HG02870 (cell line): ENCODE data around the gene TAPT1.
"Not testable (repeated sequence)": the region's sequence is repeated elsewhere in the genome, so short reads cannot be mapped to it uniquely, and the experiment has no call there.

Experiments used
- ATAC-seq: cut with Tn5 transposase; IDR thresholded peaks from one replicate; pipeline ENCODE4 v1.9.1; 2021; ENCODE audit warnings: mild to moderate bottlenecking, moderate library complexity; ENCODE audit not compliant: unreplicated experiment

TAPT1 gene

GRCh38 chr4:16187455-16187854, 38.8 kb downstream of the TAPT1 start:
- ATAC-seq = no peak

GRCh38 chr4:16186986-16187385, 39.3 kb downstream of the TAPT1 start:
- ATAC-seq = no peak

- peak; percentile 59 for ATAC-seq
Observed at GRCh38 chr4:16183604-16184003, 42.7 kb downstream of the TAPT1 start.

GRCh38 chr4:16176621-16177020, 49.6 kb downstream of the TAPT1 start:
- no peak for ATAC-seq

GRCh38 chr4:16171831-16172230, 54.4 kb downstream of the TAPT1 start:
- no peak for ATAC-seq

- ATAC-seq = no peak
Observed at GRCh38 chr4:16169490-16169889, 56.8 kb downstream of the TAPT1 start.

- no peak for ATAC-seq
Observed at GRCh38 chr4:16168710-16169388, 57.4 kb downstream of the TAPT1 start.

GRCh38 chr4:16168144-16168543, 58.1 kb downstream of the TAPT1 start:
- no peak for ATAC-seq

GRCh38 chr4:16165931-16166330, 60.3 kb downstream of the TAPT1 start:
- ATAC-seq = no peak

GRCh38 chr4:16162891-16163290, 63.4 kb downstream of the TAPT1 start:
- ATAC-seq = no peak

GRCh38 chr4:16161851-16162408, 64.3 kb downstream of the TAPT1 start:
- ATAC-seq = no peak

- no peak for ATAC-seq
Observed at GRCh38 chr4:16160457-16160856, 65.8 kb downstream of the TAPT1 start.

GRCh38 chr4:16159286-16159685, 67.0 kb downstream of the TAPT1 start:
- ATAC-seq = no peak

GRCh38 chr4:16158504-16158852, 67.8 kb downstream of the TAPT1 start:
- no peak for ATAC-seq

- ATAC-seq = no peak
Observed at GRCh38 chr4:16157609-16158503, 68.4 kb downstream of the TAPT1 start.

GRCh38 chr4:16155528-16156169, 70.6 kb downstream of the TAPT1 start:
- ATAC-seq = no peak

- no peak for ATAC-seq
Observed at GRCh38 chr4:16154451-16154850, 71.8 kb downstream of the TAPT1 start.

- ATAC-seq = no peak
Observed at GRCh38 chr4:16150716-16151115, 75.6 kb downstream of the TAPT1 start.

- ATAC-seq = not testable (repeated sequence)
Observed at GRCh38 chr4:16144913-16145312, 81.4 kb downstream of the TAPT1 start.

- no peak for ATAC-seq
Observed at GRCh38 chr4:16142598-16143310, 83.5 kb downstream of the TAPT1 start.

- no peak for ATAC-seq
Observed at GRCh38 chr4:16140879-16141249, 85.4 kb downstream of the TAPT1 start.
